ENCODE data around the gene ALDH2.
"Not testable (repeated sequence)": the region's sequence is repeated elsewhere in the genome, so short reads cannot be mapped to it uniquely, and the experiment has no call there.

ALDH2 gene

DNA sequence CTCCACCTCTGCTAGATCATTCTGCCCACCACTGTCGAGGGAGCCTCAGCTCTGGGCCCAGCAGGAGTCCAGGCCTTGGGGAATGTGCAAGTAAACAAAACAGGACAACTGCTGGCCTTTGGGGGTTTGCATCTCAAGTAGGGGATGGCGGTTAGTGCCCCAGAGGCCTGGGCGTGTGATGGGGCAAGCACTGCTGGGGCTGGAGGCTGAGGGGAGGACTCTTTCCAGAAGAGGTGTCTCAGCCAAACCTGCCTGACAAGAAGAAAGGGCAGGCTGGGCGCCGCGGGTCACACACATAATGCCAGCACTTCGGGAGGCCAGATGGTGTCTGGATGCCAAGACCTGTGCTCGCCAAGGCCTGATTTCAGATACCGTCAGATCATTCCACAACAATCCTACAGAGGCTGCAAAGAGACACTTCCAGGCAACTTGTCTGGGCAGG lies 8.6 kb upstream of the ALDH2 start:
- DNase-seq (ENCODE audit: low read depth) = no peak
- H3K4me3 ChIP-seq (ENCODE audit: control insufficient read depth, low read depth, low read length) = no peak overlapping the region
- TF ChIP-seq, protein P1, sequence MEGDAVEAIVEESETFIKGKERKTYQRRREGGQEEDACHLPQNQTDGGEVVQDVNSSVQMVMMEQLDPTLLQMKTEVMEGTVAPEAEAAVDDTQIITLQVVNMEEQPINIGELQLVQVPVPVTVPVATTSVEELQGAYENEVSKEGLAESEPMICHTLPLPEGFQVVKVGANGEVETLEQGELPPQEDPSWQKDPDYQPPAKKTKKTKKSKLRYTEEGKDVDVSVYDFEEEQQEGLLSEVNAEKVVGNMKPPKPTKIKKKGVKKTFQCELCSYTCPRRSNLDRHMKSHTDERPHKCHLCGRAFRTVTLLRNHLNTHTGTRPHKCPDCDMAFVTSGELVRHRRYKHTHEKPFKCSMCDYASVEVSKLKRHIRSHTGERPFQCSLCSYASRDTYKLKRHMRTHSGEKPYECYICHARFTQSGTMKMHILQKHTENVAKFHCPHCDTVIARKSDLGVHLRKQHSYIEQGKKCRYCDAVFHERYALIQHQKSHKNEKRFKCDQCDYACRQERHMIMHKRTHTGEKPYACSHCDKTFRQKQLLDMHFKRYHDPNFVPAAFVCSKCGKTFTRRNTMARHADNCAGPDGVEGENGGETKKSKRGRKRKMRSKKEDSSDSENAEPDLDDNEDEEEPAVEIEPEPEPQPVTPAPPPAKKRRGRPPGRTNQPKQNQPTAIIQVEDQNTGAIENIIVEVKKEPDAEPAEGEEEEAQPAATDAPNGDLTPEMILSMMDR (IDR thresholded peaks at IDR 0.05; ENCODE audit: control insufficient read depth, insufficient read depth, low read depth, low read length, missing control alignments) = no peak

DNA sequence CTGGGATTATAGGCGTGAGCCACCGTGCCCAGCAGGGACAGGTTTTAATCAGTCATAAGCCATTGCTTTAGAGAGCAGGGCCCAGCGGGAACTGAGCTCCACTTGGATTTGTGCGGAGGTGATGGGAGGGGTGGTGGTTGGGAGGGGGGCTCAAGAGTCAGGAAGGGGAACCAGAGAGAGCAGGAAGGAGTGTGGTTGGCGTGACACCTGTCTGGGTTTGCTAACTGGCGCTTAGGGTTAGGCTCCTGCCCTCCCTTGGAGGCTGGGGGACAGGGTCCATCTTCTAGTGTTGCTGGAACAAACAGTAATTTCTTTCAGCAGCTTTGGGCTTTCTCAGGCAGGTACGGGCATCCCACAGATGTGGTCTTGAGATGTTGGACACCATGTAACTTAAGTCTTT lies 7.5 kb upstream of the ALDH2 start:
- TF ChIP-seq, protein P1 (IDR thresholded peaks at IDR 0.05; ENCODE audit: control insufficient read depth, insufficient read depth, low read depth, low read length, missing control alignments) = no peak
- H3K4me3 ChIP-seq (ENCODE audit: control insufficient read depth, low read depth, low read length) = no peak overlapping the region
- no peak for DNase-seq (ENCODE audit: low read depth)

DNA sequence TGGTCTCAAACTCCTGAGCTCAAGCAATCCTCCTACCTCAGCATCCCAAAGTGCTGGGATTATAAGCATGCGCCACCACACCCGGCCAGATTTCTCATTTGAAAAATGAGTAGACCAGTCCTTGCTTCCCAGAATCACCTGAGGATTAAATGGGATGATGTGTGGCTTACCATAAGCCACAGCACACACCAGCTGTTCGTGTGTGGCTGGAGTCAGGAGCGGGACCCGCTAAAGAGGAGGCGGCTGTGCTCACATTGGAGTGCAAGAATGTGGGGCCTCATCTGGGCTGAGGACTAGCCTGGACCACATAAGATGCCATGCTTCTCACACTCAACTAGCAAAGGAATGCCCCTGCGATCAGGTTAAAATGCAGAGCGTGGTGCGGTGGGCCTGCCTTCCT lies 6.7 kb upstream of the ALDH2 start:
- DNase-seq (ENCODE audit: low read depth) = no peak
- TF ChIP-seq, protein P1 (IDR thresholded peaks at IDR 0.05; ENCODE audit: control insufficient read depth, insufficient read depth, low read depth, low read length, missing control alignments) = no peak
- no peak overlapping the region for H3K4me3 ChIP-seq (ENCODE audit: control insufficient read depth, low read depth, low read length)

DNA sequence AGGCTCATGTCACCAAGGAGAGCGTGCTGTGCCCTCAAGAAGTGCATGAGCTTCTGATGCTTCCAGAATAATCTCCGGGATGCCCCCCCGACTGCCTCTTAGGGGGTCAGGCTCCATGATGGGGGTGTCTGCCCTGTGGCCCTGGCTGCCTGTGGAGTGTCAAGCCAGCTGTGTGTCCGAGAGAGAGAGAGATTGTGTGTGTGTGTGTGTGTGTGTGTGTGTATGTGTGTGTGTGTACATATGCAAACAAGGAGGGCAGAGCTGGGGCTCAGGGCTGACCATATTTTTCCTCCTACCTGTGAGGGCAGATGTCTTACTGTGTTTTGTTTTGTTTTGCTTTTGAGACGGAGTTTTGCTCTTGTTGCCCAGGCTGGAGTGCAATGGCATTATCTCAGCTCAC lies 5.6 kb upstream of the ALDH2 start:
- TF ChIP-seq, protein P1 (IDR thresholded peaks at IDR 0.05; ENCODE audit: control insufficient read depth, insufficient read depth, low read depth, low read length, missing control alignments) = no peak
- DNase-seq (ENCODE audit: low read depth) = no peak
- no peak overlapping the region for H3K4me3 ChIP-seq (ENCODE audit: control insufficient read depth, low read depth, low read length)

DNA sequence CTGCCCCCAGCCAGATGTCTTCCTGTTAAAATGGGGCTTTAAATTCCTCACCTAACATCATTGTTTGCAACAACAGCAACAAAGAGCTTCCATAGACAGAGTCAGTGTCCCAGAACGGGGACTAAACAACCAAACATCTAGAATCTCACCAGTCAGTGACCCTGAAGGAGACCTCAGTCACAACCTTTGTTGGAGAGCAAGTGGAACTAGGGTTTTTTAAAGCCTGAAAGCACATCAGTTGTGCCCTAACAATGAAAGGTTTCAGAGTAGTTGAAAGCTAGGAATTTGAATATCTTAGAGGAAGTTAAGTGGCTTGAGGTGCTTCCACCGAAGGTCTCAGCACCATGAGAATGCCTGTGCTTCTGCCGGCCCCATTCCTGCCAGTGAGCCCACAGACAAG lies 5.0 kb upstream of the ALDH2 start:
- TF ChIP-seq, protein P1 (IDR thresholded peaks at IDR 0.05; ENCODE audit: control insufficient read depth, insufficient read depth, low read depth, low read length, missing control alignments) = no peak
- no peak overlapping the region for H3K4me3 ChIP-seq (ENCODE audit: control insufficient read depth, low read depth, low read length)
- no peak for DNase-seq (ENCODE audit: low read depth)

DNA sequence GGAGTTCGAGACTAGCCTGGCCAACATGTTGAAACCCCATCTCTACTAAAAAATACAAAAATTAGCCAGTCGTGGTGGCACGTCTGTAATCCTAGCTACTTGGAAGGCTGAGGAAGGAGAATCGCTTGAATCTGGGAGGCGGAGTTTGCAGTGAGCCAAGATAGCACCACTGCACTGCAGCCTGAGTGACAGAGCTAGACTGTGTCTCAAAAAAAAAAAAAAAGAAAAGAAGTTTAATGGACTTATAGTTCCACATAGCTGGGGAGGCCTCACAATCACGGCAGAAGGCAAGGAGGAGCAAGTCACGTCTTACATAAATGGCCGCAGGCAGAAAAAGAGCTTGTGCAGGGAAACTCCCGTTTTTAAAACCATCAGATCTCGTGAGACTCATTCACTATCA lies 3.2 kb upstream of the ALDH2 start:
- DNase-seq (ENCODE audit: low read depth); H3K4me3 ChIP-seq (ENCODE audit: control insufficient read depth, low read depth, low read length): not testable (repeated sequence)

DNA sequence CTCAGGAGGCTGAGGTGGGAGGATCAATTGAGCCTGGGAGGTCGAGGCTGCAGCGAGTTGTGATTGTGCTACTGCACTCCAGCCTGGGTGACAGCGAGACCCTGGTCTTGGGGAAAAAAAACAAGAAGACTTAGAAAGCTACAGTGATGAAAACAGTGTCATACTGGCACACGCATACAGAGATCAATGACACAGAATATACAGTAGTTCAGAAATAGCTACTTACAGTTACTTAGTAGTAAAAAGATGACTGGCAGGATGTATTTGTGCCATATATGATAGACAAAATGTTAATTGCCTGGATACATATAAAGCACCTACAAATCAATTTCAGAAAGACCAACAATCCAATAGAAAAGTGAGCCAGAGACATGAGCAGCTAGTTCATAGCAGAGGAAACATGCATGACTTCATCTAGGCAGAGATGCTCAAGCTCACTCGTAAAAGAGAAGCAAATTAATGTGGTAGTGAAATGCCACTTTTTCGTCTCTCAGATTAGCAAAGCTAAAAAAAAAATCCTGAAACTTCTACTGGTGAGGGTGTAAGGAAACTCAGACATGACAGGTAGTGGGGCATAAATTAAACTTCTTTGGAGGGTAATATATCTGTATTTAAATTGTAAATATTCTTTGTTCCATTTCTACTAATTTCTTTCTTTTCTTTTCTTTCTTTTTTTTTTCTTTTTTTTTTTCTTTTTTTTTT lies 2.5 kb upstream of the ALDH2 start:
- H3K4me3 ChIP-seq (ENCODE audit: control insufficient read depth, low read depth, low read length) = no peak overlapping the region
- DNase-seq (ENCODE audit: low read depth) = no peak
- TF ChIP-seq, protein P1 (IDR thresholded peaks at IDR 0.05; ENCODE audit: control insufficient read depth, insufficient read depth, low read depth, low read length, missing control alignments) = no peak
